ENCODE results near the gene FSIP1. TPM values are rescaled to one million over a fixed set of nuclear protein-coding genes. Genes with fewer than 3 reads are reported as not detected.

FSIP1 gene
- total RNA-seq, 1 donor from 2014 or later = 2.9 TPM

DNA sequence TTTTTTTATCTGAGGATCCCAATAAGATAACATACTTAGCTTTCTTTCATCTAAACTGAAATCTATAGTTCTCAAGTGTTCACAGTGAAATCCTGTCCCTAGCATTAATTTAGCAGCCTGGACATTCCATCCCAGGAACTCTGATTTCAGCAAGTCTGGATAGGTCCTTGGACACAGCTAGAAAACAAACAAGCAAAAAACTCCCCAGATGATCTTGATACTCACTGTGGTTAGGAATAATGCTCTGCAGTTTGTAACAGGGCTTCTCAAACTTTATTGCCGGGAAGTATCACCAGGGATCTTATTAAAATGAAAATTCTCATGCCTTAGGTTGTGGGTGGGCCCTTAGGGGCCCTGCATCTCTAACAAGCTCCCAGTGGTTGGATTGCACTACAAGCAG lies 177.5 kb downstream of the FSIP1 start:
- no peaks in the 10 kb centered on the region for H3K4me1 Mint-ChIP-seq (ENCODE audit: unreplicated experiment)
- no peak overlapping the region for H3K27ac Mint-ChIP-seq
- H3K27me3 Mint-ChIP-seq = peaks cover 3% of the 10 kb centered on the region
- H3K4me3 Mint-ChIP-seq = no peak overlapping the region
- H3K36me3 Mint-ChIP-seq = no peaks in the 10 kb centered on the region
- no peaks in the 10 kb centered on the region for H3K9me3 Mint-ChIP-seq
- TF ChIP-seq, protein P1, sequence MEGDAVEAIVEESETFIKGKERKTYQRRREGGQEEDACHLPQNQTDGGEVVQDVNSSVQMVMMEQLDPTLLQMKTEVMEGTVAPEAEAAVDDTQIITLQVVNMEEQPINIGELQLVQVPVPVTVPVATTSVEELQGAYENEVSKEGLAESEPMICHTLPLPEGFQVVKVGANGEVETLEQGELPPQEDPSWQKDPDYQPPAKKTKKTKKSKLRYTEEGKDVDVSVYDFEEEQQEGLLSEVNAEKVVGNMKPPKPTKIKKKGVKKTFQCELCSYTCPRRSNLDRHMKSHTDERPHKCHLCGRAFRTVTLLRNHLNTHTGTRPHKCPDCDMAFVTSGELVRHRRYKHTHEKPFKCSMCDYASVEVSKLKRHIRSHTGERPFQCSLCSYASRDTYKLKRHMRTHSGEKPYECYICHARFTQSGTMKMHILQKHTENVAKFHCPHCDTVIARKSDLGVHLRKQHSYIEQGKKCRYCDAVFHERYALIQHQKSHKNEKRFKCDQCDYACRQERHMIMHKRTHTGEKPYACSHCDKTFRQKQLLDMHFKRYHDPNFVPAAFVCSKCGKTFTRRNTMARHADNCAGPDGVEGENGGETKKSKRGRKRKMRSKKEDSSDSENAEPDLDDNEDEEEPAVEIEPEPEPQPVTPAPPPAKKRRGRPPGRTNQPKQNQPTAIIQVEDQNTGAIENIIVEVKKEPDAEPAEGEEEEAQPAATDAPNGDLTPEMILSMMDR (conservative IDR thresholded peaks at IDR 0.05) = no peak
- DNase-seq (ENCODE audit: extremely low spot score, unreplicated experiment) = no peak

DNA sequence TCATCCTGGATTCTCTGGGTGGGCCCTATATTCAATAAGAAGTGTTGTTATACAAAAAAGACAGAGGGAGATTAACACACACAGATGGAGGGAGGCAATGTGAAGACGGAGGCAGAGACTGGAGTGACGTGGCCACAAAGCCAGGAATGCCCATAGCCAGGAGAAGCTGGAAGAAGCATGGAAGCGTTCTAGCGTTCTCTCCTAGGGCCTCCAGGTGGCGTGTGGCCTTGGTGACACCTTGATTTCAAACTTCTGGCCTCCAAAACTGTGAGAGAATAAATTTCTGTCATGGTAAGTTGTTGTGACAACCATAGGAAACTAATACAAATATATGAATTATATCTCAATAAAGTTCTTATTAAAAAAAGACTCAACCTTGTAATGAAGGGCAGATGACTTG lies 180.5 kb downstream of the FSIP1 start:
- Mint-ChIP-seq H3K27ac (no peak overlapping the region), H3K4me1 (ENCODE audit: unreplicated experiment) (no peaks in the 10 kb centered on the region), H3K4me3 (no peak overlapping the region), H3K36me3 (no peaks in the 10 kb centered on the region), H3K9me3 (no peaks in the 10 kb centered on the region), H3K27me3 (peaks cover 3% of the 10 kb centered on the region)
- TF ChIP-seq, protein P1 (conservative IDR thresholded peaks at IDR 0.05) = no peak
- DNase-seq (ENCODE audit: extremely low spot score, unreplicated experiment) = no peak

DNA sequence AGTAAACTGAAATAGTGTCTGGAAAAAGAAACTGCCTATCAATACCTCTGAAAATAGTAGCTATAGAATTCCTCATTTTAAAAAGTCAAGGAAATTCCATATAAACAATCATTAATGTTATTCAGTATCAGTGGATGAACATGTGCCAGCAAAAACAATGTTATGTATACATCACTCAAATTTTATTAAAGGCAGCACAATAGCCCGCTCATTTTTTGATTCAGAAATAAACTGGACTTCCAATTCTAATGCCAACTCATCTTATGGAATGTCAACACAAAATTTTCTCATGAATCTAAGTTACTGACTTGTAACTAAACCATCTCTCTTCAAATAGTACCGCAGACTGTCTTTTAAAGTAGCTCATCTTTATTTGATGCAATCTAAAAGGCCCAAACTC lies 182.8 kb downstream of the FSIP1 start:
- TF ChIP-seq, protein P1 (conservative IDR thresholded peaks at IDR 0.05) = no peak
- H3K27me3 Mint-ChIP-seq = peaks cover 3% of the 10 kb centered on the region
- H3K36me3 Mint-ChIP-seq = peaks cover 5% of the 10 kb centered on the region
- no peaks in the 10 kb centered on the region for H3K9me3 Mint-ChIP-seq
- H3K4me3 Mint-ChIP-seq = no peak overlapping the region
- H3K4me1 Mint-ChIP-seq (ENCODE audit: unreplicated experiment) = peaks cover 6% of the 10 kb centered on the region
- DNase-seq (ENCODE audit: extremely low spot score, unreplicated experiment) = no peak
- no peak overlapping the region for H3K27ac Mint-ChIP-seq

DNA sequence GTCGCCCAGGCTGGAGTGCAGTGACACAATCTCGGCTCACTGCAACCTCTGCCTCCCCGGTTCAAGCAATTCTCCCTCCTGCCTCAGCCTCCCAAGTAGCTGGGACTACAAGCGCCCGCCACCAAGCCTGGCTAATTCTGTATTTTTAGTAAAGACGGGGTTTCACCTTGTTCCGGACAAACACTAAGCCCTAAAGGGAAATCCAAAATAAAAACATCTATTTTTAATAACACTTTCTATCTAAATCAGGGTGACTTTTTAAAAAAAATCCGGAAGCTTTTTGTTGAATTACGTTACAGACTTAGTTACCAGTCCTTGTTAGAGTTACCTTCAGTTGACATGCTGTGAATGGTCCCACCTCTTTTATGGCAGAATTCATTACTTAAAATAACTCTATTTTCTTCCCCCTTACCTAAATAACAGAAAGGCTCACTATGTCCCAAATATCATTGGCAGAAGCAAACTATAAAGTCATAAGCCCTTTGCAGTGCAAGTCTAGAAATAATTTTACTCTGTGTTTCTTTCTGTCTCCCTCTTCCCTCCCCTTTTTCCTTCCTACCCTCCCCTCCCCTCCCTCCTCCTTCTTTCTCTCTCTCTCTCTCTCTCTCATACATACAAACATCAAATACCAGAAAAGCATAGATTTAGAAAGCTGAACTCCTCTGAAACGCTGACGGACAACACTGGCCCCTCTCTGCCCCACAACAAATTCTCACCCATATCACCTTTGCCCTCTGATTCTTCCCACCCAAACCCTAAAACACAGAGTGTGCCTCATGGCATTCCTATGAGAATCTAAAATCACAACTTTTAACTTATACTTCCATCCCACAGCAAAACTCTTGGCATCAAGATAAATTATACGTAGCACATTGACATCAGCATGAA lies 183.4 kb downstream of the FSIP1 start:
- Mint-ChIP-seq H3K4me1 (ENCODE audit: unreplicated experiment) (peaks cover 6% of the 10 kb centered on the region), H3K27ac (no peak overlapping the region), H3K4me3 (no peak overlapping the region), H3K27me3 (peaks cover 3% of the 10 kb centered on the region), H3K9me3 (no peaks in the 10 kb centered on the region), H3K36me3 (peaks cover 5% of the 10 kb centered on the region)
- TF ChIP-seq, protein P1 (conservative IDR thresholded peaks at IDR 0.05) = no peak
- no peak for DNase-seq (ENCODE audit: extremely low spot score, unreplicated experiment)

DNA sequence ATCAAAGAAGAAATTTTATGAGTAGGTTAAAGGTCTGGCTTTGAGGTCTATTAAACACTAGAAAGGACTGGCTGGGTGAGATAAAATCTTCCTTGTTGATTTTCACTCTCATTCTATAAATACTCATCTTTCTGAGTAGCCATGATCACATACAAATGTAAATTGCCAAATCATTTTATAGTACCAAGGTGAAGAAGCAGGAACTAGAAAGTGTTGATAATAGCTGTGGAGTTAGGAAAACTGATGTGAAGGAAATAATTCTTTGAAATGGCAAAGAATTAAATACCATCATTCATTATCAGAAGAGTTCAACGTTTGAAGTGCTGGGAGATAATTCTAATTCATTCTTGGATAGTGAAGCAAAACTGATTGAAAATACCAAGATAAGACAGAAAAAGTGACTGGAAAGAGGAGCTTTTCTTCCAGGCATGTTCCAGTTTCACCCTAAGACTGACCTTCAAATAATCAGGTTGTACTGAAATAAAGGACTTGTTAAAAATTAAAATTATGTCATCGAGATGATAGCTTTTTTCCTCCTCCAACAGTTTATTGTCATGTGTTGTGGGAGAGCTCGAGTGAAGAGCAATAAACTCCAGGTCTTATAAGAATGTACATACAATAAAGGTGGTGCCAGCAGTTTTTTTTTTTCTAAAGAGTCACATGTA lies 184.3 kb downstream of the FSIP1 start:
- no peak for DNase-seq (ENCODE audit: extremely low spot score, unreplicated experiment)
- Mint-ChIP-seq H3K27ac (peak overlapping the region; percentile 2), H3K4me1 (ENCODE audit: unreplicated experiment) (peaks cover 6% of the 10 kb centered on the region), H3K36me3 (peaks cover 9% of the 10 kb centered on the region), H3K4me3 (no peak overlapping the region), H3K27me3 (peaks cover 3% of the 10 kb centered on the region), H3K9me3 (no peaks in the 10 kb centered on the region)
- TF ChIP-seq, protein P1 (conservative IDR thresholded peaks at IDR 0.05) = no peak
